ENCODE results near the gene VWCE. TPM values are rescaled to one million over a fixed set of nuclear protein-coding genes. Genes with fewer than 3 reads are reported as not detected.

The VWCE gene
- total RNA-seq, 4 donors from 2014 or later, result 0.31 to 1.5 (median 0.67) TPM

DNA sequence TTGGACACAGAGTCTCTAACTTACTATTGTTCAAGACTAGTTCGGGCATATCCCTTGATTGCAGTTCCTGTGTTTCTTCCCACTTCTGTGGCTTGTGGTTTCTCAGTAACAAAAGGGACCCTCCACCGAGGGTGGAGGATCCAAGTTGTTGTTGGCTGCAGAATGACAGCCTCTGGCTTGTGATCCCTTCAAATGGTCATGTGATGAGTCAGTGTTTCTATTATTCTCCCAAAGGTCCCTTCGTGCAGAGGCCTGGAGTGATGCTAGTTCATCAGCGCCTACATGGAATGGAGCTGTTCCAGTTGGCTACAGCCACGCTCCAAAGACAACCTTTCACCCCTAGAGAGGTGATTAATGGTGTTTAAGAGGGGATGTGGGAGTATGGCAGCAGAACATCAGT lies 2.6 kb upstream of the VWCE start:
- Histone ChIP-seq H3K4me1 (peaks cover 16 to 20% of the 10 kb centered on the region in 2 donors), H3K27me3 (peaks cover 0 to 9% (median 7%) of the 10 kb centered on the region in 3 donors), H3K27ac (peak overlapping the region in 1 of 4 donors; percentile 32), H3K4me3 (no peak overlapping the region), H3K9me3 (no peaks in the 10 kb centered on the region), H3K36me3 (peaks cover 0 to 38% of the 10 kb centered on the region in 2 donors)
- ATAC-seq, result peak; percentile 45 to 68
- in situ Hi-C loops (cut with MboI; ENCODE audit: low sequenced_read_pairs in 4 of 4), result no loop called here
- TF ChIP-seq, protein P1, sequence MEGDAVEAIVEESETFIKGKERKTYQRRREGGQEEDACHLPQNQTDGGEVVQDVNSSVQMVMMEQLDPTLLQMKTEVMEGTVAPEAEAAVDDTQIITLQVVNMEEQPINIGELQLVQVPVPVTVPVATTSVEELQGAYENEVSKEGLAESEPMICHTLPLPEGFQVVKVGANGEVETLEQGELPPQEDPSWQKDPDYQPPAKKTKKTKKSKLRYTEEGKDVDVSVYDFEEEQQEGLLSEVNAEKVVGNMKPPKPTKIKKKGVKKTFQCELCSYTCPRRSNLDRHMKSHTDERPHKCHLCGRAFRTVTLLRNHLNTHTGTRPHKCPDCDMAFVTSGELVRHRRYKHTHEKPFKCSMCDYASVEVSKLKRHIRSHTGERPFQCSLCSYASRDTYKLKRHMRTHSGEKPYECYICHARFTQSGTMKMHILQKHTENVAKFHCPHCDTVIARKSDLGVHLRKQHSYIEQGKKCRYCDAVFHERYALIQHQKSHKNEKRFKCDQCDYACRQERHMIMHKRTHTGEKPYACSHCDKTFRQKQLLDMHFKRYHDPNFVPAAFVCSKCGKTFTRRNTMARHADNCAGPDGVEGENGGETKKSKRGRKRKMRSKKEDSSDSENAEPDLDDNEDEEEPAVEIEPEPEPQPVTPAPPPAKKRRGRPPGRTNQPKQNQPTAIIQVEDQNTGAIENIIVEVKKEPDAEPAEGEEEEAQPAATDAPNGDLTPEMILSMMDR (IDR thresholded peaks at IDR 0.05 in 4 of 5, conservative IDR thresholded peaks at IDR 0.05 in 1 of 5), result no peak
- no peak for TF ChIP-seq POLR2A (IDR thresholded peaks at IDR 0.05)
- DNase-seq, result peak; percentile 20 to 23
- intact Hi-C loops (cut with DNase I; ENCODE audit: low total_unique reads), result no loop called here

DNA sequence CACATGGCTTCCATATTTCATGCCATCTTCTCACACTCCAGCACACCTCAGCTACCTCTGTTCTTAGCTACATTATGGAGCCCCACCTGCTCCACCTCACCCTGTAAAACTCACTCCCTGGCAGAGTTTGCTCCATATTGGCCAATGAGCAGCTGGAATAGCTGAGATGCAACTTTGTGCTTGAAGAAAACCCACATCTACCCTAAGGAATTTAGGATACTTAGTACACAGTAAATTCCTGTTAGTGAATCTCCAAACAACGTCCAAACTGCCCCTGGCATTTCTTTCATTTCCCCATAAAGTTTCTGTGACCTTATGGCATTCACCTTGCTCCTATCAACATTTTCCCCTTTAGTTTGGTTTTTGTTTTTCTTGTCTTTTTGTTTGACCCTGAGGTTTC lies 2.2 kb upstream of the VWCE start:
- in situ Hi-C loops (cut with MboI; ENCODE audit: low sequenced_read_pairs in 4 of 4) (no loop called here), intact Hi-C loops (cut with DNase I; ENCODE audit: low total_unique reads) (no loop called here)
- no peaks in the 10 kb centered on the region for H3K9me3 ChIP-seq
- H3K27me3 ChIP-seq, result peaks cover 0 to 9% (median 7%) of the 10 kb centered on the region in 3 donors
- H3K27ac ChIP-seq, result peak overlapping the region in 1 of 4 donors; percentile 32
- H3K4me3 ChIP-seq, result no peak overlapping the region
- peaks cover 16 to 20% of the 10 kb centered on the region in 2 donors for H3K4me1 ChIP-seq
- TF ChIP-seq, protein P1 (IDR thresholded peaks at IDR 0.05 in 4 of 5, conservative IDR thresholded peaks at IDR 0.05 in 1 of 5), result no peak
- TF ChIP-seq POLR2A (IDR thresholded peaks at IDR 0.05), result no peak
- no peak for DNase-seq
- peaks cover 0 to 34% of the 10 kb centered on the region in 2 donors for H3K36me3 ChIP-seq
- ATAC-seq, result no peak

DNA sequence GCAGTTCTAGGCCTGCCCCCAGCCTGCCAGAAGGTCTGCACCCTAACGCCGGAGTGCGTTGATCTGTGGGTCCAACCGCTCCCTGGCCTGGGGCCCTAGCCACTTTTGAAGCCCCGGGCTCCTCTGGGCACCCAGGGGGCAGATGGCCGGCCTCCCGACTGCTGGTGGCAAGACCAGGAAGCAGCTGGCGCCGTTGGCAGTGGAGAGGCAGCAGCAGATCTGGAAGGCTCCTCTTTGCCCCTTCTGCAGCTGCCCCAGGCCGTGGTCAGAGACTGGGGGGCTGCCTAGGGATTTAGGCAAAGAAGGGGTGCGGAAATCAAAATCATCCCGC lies 445 bp upstream of the VWCE start:
- no peak overlapping the region for H3K27ac ChIP-seq
- no peak for ATAC-seq
- DNase-seq, result no peak
- peak overlapping the region; percentile 45 to 72 (median 57) for H3K4me3 ChIP-seq
- peaks cover 0 to 9% (median 7%) of the 10 kb centered on the region in 3 donors for H3K27me3 ChIP-seq
- peaks cover 16 to 20% of the 10 kb centered on the region in 2 donors for H3K4me1 ChIP-seq
- no peak for TF ChIP-seq POLR2A (IDR thresholded peaks at IDR 0.05)
- TF ChIP-seq, protein P1 (IDR thresholded peaks at IDR 0.05 in 4 of 5, conservative IDR thresholded peaks at IDR 0.05 in 1 of 5), result no peak
- in situ Hi-C loops (cut with MboI; ENCODE audit: low sequenced_read_pairs in 4 of 4) (no loop called here), intact Hi-C loops (cut with DNase I; ENCODE audit: low total_unique reads) (no loop called here)
- peaks cover 0 to 16% of the 10 kb centered on the region in 2 donors for H3K36me3 ChIP-seq
- H3K9me3 ChIP-seq, result no peaks in the 10 kb centered on the region

DNA sequence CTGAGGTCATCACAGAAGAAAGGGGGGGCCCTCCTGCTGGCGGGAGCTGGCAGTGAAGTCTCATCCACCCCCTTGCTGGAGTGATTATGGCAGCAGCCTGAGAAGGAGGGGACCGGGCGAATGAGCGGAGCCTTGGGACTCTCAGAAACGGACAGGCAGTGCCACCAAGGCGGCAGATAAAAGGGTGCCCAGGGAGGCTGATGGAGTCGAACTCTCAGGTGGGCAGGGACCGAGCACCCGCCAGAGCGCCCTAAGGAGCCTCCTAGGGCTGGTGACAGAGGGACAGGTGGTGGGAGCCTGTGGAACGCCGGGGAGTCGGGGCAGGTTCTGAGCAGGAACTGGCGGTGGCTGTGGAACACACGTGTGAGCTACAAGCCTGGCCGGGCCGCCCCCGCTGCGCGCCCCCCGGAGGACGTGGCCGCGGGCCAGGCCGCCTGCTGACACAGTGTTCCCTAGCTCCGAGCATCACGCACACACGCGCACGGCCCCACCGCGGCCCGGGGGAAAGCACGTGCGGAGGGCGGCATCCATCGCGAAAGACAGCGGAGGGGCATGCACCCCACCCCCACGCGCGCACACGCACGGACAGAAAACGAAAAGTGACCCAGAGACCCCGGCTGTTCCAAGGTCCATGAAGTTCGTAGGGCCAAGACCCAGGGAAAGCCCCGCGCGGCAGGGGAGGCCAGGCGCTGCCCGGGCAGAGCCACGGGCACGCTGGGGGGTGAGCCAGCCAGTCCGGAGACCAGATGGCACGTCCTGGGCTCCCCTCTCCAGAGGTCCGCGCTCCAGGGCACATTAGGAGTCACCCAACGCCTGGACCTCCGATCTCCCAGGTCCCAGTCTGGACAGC lies 1.0 kb downstream of the VWCE start:
- in situ Hi-C loops (cut with MboI; ENCODE audit: low sequenced_read_pairs in 4 of 4), result no loop called here
- peaks cover 0 to 2% of the 10 kb centered on the region in 2 donors for H3K36me3 ChIP-seq

More for the DNA sequence above, 1.0 kb downstream of the VWCE start:
- DNase-seq (peak; percentile 6 to 21), ATAC-seq (peak; percentile 12 to 23)
- intact Hi-C loops (cut with DNase I; ENCODE audit: low total_unique reads), result no loop called here
- no peak overlapping the region for H3K27ac ChIP-seq
- H3K9me3 ChIP-seq, result no peaks in the 10 kb centered on the region
- peaks cover 16 to 20% of the 10 kb centered on the region in 2 donors for H3K4me1 ChIP-seq
- TF ChIP-seq, protein P1 (IDR thresholded peaks at IDR 0.05 in 4 of 5, conservative IDR thresholded peaks at IDR 0.05 in 1 of 5), result no peak
- no peak for TF ChIP-seq POLR2A (IDR thresholded peaks at IDR 0.05)
- H3K4me3 ChIP-seq, result peak overlapping the region; percentile 45 to 72 (median 57)
- H3K27me3 ChIP-seq, result peaks cover 0 to 9% (median 7%) of the 10 kb centered on the region in 3 donors

Data from gastrocnemius medialis (tissue), 4 donors.